ENCODE measurements around the gene PTP4A2. TPM values are rescaled to one million over a fixed set of nuclear protein-coding genes. Genes with fewer than 3 reads are reported as not detected.

The PTP4A2 gene
- total and polyA plus RNA-seq, 10 of the 15 experiments (the other 5 are each of a cell fraction or from before 2014, with no cell fraction given): 180 to 909 (median 375) TPM

- peak; percentile 97 for TF ChIP-seq JUNB (IDR thresholded peaks at IDR 0.05)
- TF ChIP-seq RUNX3 (IDR thresholded peaks at IDR 0.05; ENCODE audit: low read length): peak; percentile 90
- TF ChIP-seq IKZF1 (conservative IDR thresholded peaks at IDR 0.05): 0 out of 2 replicates have a peak, but pooled peaks have one; percentile 42
- TF ChIP-seq SREBF1 (IDR thresholded peaks at IDR 0.05; ENCODE audit: low read length): peak; percentile 76
- TF ChIP-seq PAX5 (IDR thresholded peaks at IDR 0.05; ENCODE audit: borderline replicate concordance, low read depth, low read length): peak; percentile 98
- TF ChIP-seq TCF7 (IDR thresholded peaks at IDR 0.05; ENCODE audit: borderline replicate concordance): 0 out of 2 replicates have a peak, but pooled peaks have one; percentile 49
- TF ChIP-seq IKZF2 (IDR thresholded peaks at IDR 0.05): peak; percentile 69 to 78
- TF ChIP-seq ZBED1 (IDR thresholded peaks at IDR 0.05; ENCODE audit: borderline replicate concordance): peak; percentile 88; the same call in 1 of the 2 replicates
- TF ChIP-seq NFXL1 (IDR thresholded peaks at IDR 0.05; ENCODE audit: borderline replicate concordance): no peak
- no peak for TF ChIP-seq FOS (IDR thresholded peaks at IDR 0.05; ENCODE audit: borderline replicate concordance, extremely low read depth, insufficient read length)
- TF ChIP-seq ATF3 (IDR thresholded peaks at IDR 0.05; ENCODE audit: borderline replicate concordance, extremely low read depth, low read depth, low read length): no peak
- TF ChIP-seq JUND (IDR thresholded peaks at IDR 0.05; ENCODE audit: low read depth, low read length): 0 out of 2 replicates have a peak, but pooled peaks have one; percentile 23
Measured at GRCh38 chr1:31866450-31867032, 71.6 kb downstream of the PTP4A2 start (continued).

GRCh38 chr1:31865728-31866449 lies 72.3 kb downstream of the PTP4A2 start:
- DNase-seq (ENCODE audit: low read depth, low spot score): no peak
- TF ChIP-seq SIX5 (IDR thresholded peaks at IDR 0.05; ENCODE audit: low read depth, low read length, severe bottlenecking): no peak
- no peak for TF ChIP-seq NKRF (conservative IDR thresholded peaks at IDR 0.05)
- no peak for TF ChIP-seq MAX (IDR thresholded peaks at IDR 0.05; ENCODE audit: low read depth, low read length)
- ChIA-PET CTCF (interaction anchor here (0.6 to 1.1 kb wide), 3 partner anchors 23 to 98 kb away, joined by 3 to 4 read pairs (median 4); no protein-coding TSS in a partner anchor), SMC1A (ENCODE audit: uncharacterized antibody, unreplicated experiment) (interaction anchor here (0.6 to 1.0 kb wide), 4 partner anchors 28 to 311 kb away, joined by 3 to 5 read pairs (median 4); no protein-coding TSS in a partner anchor), POLR2A (interaction anchor here (0.5 to 0.7 kb wide), 2 partner anchors 41 to 471 kb away, joined by 3 to 4 read pairs; no protein-coding TSS in a partner anchor), RAD21 (ENCODE audit: unreplicated experiment) (interaction anchor here (0.7 to 1.0 kb wide), 2 partner anchors 89 to 98 kb away, joined by 3 read pairs; no protein-coding TSS in a partner anchor)
- Histone ChIP-seq H3K4me3 (no peak overlapping the region), H3K79me2 (ENCODE audit: control insufficient read depth, insufficient read depth, low read length) (no peaks in the 10 kb centered on the region), H3K36me3 (ENCODE audit: control insufficient read depth in 2 of 2, insufficient read depth in 2 of 2, low read length in 1 of 2) (no peaks in the 10 kb centered on the region), H3K27ac (ENCODE audit: control insufficient read depth, insufficient read depth) (no peak overlapping the region), H3K9ac (ENCODE audit: control insufficient read depth, insufficient read depth, low read length) (no peak overlapping the region), H3K9me3 (replicated peaks; ENCODE audit: control insufficient read depth, insufficient read depth, low read length) (no peaks in the 10 kb centered on the region), H3K27me3 (replicated peaks in 1 of 2; ENCODE audit: control insufficient read depth in 2 of 2, insufficient read depth in 2 of 2, low read length in 1 of 2) (no peaks in the 10 kb centered on the region), H3K4me1 (ENCODE audit: control insufficient read depth, insufficient read depth, low read length) (peaks cover 10% of the 10 kb centered on the region), H4K20me1 (ENCODE audit: control insufficient read depth, insufficient read depth) (no peaks in the 10 kb centered on the region), H3K4me2 (ENCODE audit: control insufficient read depth, insufficient read depth) (peak overlapping the region; percentile 7; the same call in 1 of the 2 replicates), H2AFZ (ENCODE audit: control insufficient read depth, low read depth, low read length) (no peak overlapping the region)
- FAIRE-seq: no peak
- in situ Hi-C loops (cut with MboI) (no loop called here), intact Hi-C loops (cut with micrococcal nuclease; ENCODE audit: unreplicated experiment) (no loop called here)
- no peak for ATAC-seq
- WGBS (ENCODE audit: insufficient coverage, insufficient replicate concordance, low lambda C conversion rate, missing lambda C conversion rate): 92% methylated on average over 11 of the region's 11 CpGs
- BruUV-seq (replicated peaks): no TSS peak

All from GM12878 (cell line).